Spleen (tissue), 7 donors: ENCODE measurements around the gene ABI3BP.

Experiments
- POLR2A ChIP-seq, 3 donors: fragments of 450-650 bp; IDR thresholded peaks; one replicate each; pipeline ENCODE4 v1.5.1; 2017; ENCODE audit warnings: antibody characterized with exemption in 3 of 3, mild to moderate bottlenecking in 1 of 3
- POLR2AphosphoS5 ChIP-seq, 3 donors: sonication (generic); formaldehyde crosslinking; IDR thresholded peaks; one replicate each; pipeline ENCODE4 v1.5.1; 2017; ENCODE audit warnings: antibody characterized with exemption in 3 of 3
- TF ChIP-seq, protein P1 (sequence below), 11 experiments: fragments of 200-600 bp in 7 of 11; fragments of 450-650 bp in 4 of 11; sonication (generic) in 4 of 11; IDR thresholded peaks in 8 of 11; conservative IDR thresholded peaks in 3 of 11; 1 replicate in 7 of 11; 2 replicates in 4 of 11; pipeline versions ENCODE4 v1.4.0 to v1.8.0; 2016 to 2021; ENCODE audit warnings: antibody characterized with exemption in 11 of 11, inconsistent platforms in 4 of 11, mild to moderate bottlenecking in 1 of 11
- donor health status: DM: no; HTN: no; CAD: no; lungs with moderate emphysema.
- donor health status: DM: no; HTN: no; CAD: no.
- donor health status: DM: no; HTN: no; CAD: no.

DNA sequence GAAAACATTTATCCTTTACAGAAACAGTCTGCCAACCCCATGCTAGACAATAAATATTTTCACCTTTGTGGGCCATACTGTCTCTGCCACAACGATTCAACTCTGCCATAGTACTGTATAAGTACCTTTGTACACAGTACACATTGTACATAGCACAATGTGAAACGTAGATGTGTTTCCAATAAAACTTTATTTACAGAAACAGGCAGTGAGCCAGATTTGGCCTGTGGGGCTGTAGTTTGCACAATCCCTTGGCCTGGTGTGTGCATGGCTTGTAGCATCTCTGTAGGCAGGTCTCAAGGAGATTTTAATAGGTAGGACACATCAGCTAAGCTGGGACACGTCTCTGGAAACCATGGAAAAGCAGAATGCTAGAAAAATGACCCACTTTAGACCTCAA is 209.6 kb downstream of the ABI3BP start:
- TF ChIP-seq POLR2AphosphoS5 (IDR thresholded peaks at IDR 0.05) = no peak
- TF ChIP-seq, protein P1, sequence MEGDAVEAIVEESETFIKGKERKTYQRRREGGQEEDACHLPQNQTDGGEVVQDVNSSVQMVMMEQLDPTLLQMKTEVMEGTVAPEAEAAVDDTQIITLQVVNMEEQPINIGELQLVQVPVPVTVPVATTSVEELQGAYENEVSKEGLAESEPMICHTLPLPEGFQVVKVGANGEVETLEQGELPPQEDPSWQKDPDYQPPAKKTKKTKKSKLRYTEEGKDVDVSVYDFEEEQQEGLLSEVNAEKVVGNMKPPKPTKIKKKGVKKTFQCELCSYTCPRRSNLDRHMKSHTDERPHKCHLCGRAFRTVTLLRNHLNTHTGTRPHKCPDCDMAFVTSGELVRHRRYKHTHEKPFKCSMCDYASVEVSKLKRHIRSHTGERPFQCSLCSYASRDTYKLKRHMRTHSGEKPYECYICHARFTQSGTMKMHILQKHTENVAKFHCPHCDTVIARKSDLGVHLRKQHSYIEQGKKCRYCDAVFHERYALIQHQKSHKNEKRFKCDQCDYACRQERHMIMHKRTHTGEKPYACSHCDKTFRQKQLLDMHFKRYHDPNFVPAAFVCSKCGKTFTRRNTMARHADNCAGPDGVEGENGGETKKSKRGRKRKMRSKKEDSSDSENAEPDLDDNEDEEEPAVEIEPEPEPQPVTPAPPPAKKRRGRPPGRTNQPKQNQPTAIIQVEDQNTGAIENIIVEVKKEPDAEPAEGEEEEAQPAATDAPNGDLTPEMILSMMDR (IDR thresholded peaks at IDR 0.05 in 8 of 11, conservative IDR thresholded peaks at IDR 0.05 in 3 of 11) = no peak
- no peak for TF ChIP-seq POLR2A (IDR thresholded peaks at IDR 0.05)
